BLaER1 (cell line): ENCODE measurements around the gene ZNF536.
A peak's percentile ranks its signal among the peaks of the same experiment; 100 is the strongest.

ENCODE experiments used
- H3K27ac ChIP-seq: shearing (Covaris generic); formaldehyde crosslinking; 2 replicates; pipeline ENCODE4 v1.8.1; 2022
- H3K27me3 ChIP-seq: shearing (Covaris generic); formaldehyde crosslinking; 2 replicates; pipeline ENCODE4 v1.8.1; 2022
- H3K36me3 ChIP-seq: shearing (Covaris generic); formaldehyde crosslinking; 2 replicates; pipeline ENCODE4 v1.8.1; 2022
- H3K4me1 ChIP-seq: shearing (Covaris generic); formaldehyde crosslinking; 2 replicates; pipeline ENCODE4 v1.8.1; 2022
- H3K4me2 ChIP-seq: shearing (Covaris generic); formaldehyde crosslinking; 2 replicates; pipeline ENCODE4 v1.8.1; 2022
- H3K4me3 ChIP-seq: shearing (Covaris generic); formaldehyde crosslinking; 2 replicates; pipeline ENCODE4 v1.8.1; 2022
- H3K9ac ChIP-seq: shearing (Covaris generic); formaldehyde crosslinking; 2 replicates; pipeline ENCODE4 v1.8.1; 2022
- H3K9me3 ChIP-seq: shearing (Covaris generic); formaldehyde crosslinking; 2 replicates; pipeline ENCODE4 v1.8.1; 2022
- H4K20me1 ChIP-seq: shearing (Covaris generic); formaldehyde crosslinking; 2 replicates; pipeline ENCODE4 v1.8.1; 2022
- Cebpa-rat ChIP-seq: shearing (Covaris generic); IDR thresholded peaks from 2 replicates; pipeline ENCODE4 v1.8.1; 2022

Gene ZNF536

GRCh38 chr19:30386551-30387143 is 14.5 kb downstream of the ZNF536 start:
- Histone ChIP-seq H4K20me1 (0 out of 2 replicates have a peak, but pooled peaks cover under 1% of the 10 kb centered on the region), H3K36me3 (no peaks in the 10 kb centered on the region), H3K9ac (no peak overlapping the region), H3K27ac (no peak overlapping the region), H3K27me3 (peaks cover 4% of the 10 kb centered on the region; the same call in 1 of the 2 replicates), H3K4me1 (peaks cover 12% of the 10 kb centered on the region), H3K9me3 (no peaks in the 10 kb centered on the region), H3K4me3 (no peak overlapping the region), H3K4me2 (no peak overlapping the region)
- no peak for TF ChIP-seq Cebpa-rat

DNA sequence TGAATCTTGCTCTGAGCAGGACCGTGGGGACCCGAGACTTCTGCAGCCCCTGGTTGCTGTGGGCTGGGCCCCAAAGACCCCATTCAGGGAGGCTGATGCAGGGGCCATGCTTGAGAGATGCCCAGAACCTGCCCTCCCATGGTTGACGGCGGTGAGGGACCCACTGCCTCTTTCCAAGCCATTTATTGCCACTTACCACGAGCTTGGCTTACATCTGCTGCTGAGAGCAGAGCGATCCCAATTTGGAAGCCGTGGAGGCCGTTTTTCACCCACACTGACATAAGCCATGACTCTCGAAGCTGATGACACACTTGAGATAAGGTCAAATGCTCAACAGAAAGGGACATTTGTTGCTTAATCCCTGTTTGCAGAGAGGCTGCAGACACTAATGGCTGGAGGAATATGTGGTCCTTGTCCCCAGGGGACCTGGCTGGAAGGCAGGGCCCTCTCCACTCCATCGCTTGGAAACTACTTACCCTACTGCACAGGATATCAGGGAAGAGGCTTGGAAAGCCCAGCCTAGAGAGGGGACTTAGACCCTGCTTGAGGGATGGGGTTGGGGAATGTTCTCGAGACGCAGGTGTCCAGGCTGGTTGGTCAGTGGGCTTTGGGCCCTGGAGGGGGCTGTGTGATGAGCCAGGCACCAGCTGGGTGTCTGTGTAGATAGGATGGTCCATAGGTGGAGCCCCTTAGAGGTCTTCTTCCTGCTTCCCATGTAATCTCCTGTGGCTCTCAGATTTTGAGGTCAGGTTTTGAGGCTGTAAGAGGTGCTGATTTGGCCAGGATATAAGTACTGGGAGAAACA is 15.3 kb downstream of the ZNF536 start:
- Histone ChIP-seq H3K9ac (no peak overlapping the region), H3K4me1 (peaks cover 20% of the 10 kb centered on the region), H4K20me1 (0 out of 2 replicates have a peak, but pooled peaks cover 8% of the 10 kb centered on the region), H3K27me3 (peaks cover 4% of the 10 kb centered on the region; the same call in 1 of the 2 replicates), H3K36me3 (no peaks in the 10 kb centered on the region), H3K9me3 (no peaks in the 10 kb centered on the region), H3K4me3 (no peak overlapping the region), H3K4me2 (no peak overlapping the region), H3K27ac (no peak overlapping the region)
- TF ChIP-seq Cebpa-rat, result no peak

GRCh38 chr19:30388327-30388726 is 16.1 kb downstream of the ZNF536 start:
- H4K20me1 ChIP-seq, result 0 out of 2 replicates have a peak, but pooled peaks cover 8% of the 10 kb centered on the region
- no peak overlapping the region for H3K4me2 ChIP-seq
- H3K36me3 ChIP-seq, result no peaks in the 10 kb centered on the region
- H3K4me3 ChIP-seq, result no peak overlapping the region
- no peak overlapping the region for H3K9ac ChIP-seq
- peaks cover 28% of the 10 kb centered on the region for H3K4me1 ChIP-seq
- no peaks in the 10 kb centered on the region for H3K9me3 ChIP-seq
- peaks cover 4% of the 10 kb centered on the region; the same call in 1 of the 2 replicates for H3K27me3 ChIP-seq
- no peak for TF ChIP-seq Cebpa-rat
- H3K27ac ChIP-seq, result no peak overlapping the region

GRCh38 chr19:30388819-30389218 is 16.6 kb downstream of the ZNF536 start:
- peaks cover 31% of the 10 kb centered on the region for H3K4me1 ChIP-seq

DNA sequence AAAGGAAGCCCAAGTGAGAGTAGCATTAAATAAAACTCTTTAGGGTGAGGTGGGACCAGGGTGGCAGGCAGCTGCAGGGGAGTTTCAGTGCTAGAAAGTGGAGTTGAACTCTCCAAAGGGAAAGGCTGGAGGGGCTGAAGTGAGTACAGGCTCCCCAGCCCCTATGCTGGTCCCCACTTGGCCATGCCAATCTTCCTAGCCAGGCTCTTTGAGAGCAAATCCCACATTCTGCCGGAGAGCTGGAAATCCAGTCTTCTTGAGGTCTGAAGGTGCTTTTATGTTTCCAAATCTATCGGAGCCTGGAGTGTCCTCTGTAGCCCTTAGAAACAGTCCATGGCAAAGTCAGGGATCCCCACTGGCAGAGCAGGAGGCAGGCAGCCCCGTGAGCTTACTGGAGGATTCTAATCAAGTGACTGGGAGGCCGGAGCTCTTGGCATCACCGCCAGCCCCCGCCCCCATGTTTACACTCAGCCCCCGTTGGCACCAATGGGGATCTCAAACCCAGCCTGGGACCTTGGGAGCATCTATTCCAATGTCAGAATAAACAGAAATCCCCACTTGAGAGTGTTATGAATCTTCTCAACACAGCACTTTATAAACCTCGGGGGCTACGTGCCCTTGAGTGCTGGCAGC is 18.3 kb downstream of the ZNF536 start:
- Histone ChIP-seq H4K20me1 (0 out of 2 replicates have a peak, but pooled peaks cover 8% of the 10 kb centered on the region), H3K27ac (no peak overlapping the region), H3K9ac (no peak overlapping the region), H3K4me1 (peaks cover 31% of the 10 kb centered on the region), H3K36me3 (no peaks in the 10 kb centered on the region), H3K4me2 (peak overlapping the region; percentile 92), H3K27me3 (peaks cover 4% of the 10 kb centered on the region; the same call in 1 of the 2 replicates), H3K4me3 (no peak overlapping the region), H3K9me3 (no peaks in the 10 kb centered on the region)
- no peak for TF ChIP-seq Cebpa-rat

More at GRCh38 chr19:30388819-30389218, 16.6 kb downstream of the ZNF536 start:
- TF ChIP-seq Cebpa-rat, result no peak
- 0 out of 2 replicates have a peak, but pooled peaks cover 8% of the 10 kb centered on the region for H4K20me1 ChIP-seq
- H3K36me3 ChIP-seq, result no peaks in the 10 kb centered on the region
- no peak overlapping the region for H3K9ac ChIP-seq
- H3K4me2 ChIP-seq, result no peak overlapping the region
- H3K9me3 ChIP-seq, result no peaks in the 10 kb centered on the region
- H3K27ac ChIP-seq, result no peak overlapping the region
- H3K4me3 ChIP-seq, result no peak overlapping the region
- H3K27me3 ChIP-seq, result peaks cover 4% of the 10 kb centered on the region; the same call in 1 of the 2 replicates

GRCh38 chr19:30391052-30391451 is 18.9 kb downstream of the ZNF536 start:
- H3K9ac ChIP-seq, result no peak overlapping the region
- H4K20me1 ChIP-seq, result 0 out of 2 replicates have a peak, but pooled peaks cover 8% of the 10 kb centered on the region
- peak overlapping the region; percentile 92 for H3K4me2 ChIP-seq
- H3K27me3 ChIP-seq, result peaks cover 4% of the 10 kb centered on the region; the same call in 1 of the 2 replicates
- no peak overlapping the region for H3K27ac ChIP-seq
- H3K4me1 ChIP-seq, result peaks cover 31% of the 10 kb centered on the region
- H3K36me3 ChIP-seq, result no peaks in the 10 kb centered on the region
- no peak for TF ChIP-seq Cebpa-rat
- H3K4me3 ChIP-seq, result no peak overlapping the region
- H3K9me3 ChIP-seq, result no peaks in the 10 kb centered on the region

DNA sequence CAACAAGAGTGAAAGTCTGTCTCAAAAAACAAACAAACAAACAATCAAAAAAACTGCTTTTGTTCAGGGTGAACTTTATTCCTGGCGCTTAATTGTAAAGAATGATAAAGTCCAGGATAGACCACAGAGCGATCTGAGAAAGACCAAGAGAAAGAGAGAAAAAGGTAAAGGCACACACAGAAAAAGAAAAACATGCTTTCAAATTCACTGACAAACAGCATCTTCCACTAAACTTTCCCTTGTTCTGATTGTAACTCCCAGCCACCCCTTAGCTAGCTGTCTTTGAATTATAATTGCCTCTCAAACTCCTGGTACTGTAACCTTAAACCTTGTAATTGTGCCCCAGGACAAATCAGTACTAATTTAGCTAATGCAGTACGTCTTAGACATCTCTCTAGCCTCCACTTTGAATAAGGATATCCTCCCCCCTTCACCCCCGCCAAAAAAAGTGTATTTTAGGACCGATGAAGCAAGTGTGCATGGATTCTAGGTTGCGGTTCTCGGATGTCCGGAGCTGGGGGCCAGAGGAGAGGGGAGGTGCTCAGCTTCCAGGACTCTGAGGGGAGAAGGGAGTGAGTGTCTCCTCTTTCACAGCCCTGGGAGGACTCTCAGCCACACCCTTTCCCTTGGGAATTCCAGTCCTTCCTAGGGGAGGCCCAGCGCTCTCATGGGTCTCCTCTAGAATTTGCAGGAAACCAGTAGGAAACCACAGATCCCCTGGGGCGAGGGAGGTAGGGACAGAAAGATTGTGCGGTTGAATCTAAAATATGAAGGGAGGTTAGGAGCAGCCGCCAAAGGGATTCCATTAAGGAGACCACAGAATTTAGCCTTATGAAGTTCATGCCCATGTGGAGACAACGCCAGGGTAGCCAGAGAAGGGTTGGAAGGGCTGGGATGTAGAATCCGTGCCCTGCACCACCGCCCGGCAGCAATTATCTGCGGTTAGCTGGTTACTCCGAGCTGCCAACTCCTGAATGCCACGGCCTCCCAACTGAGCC is 19.7 kb downstream of the ZNF536 start:
- peaks cover 31% of the 10 kb centered on the region for H3K4me1 ChIP-seq
- peak overlapping the region; percentile 92 for H3K4me2 ChIP-seq
- TF ChIP-seq Cebpa-rat, result no peak
- H4K20me1 ChIP-seq, result 0 out of 2 replicates have a peak, but pooled peaks cover 8% of the 10 kb centered on the region
- no peaks in the 10 kb centered on the region for H3K36me3 ChIP-seq
- no peaks in the 10 kb centered on the region for H3K9me3 ChIP-seq
- H3K9ac ChIP-seq, result no peak overlapping the region
- peak overlapping the region; percentile 29; the same call in 1 of the 2 replicates for H3K4me3 ChIP-seq
- peaks cover 4% of the 10 kb centered on the region; the same call in 1 of the 2 replicates for H3K27me3 ChIP-seq
- H3K27ac ChIP-seq, result no peak overlapping the region

- Histone ChIP-seq H4K20me1 (0 out of 2 replicates have a peak, but pooled peaks cover 8% of the 10 kb centered on the region), H3K9ac (no peak overlapping the region), H3K36me3 (no peaks in the 10 kb centered on the region), H3K4me1 (peaks cover 31% of the 10 kb centered on the region), H3K4me3 (no peak overlapping the region), H3K27ac (no peak overlapping the region), H3K4me2 (peak overlapping the region; percentile 92), H3K27me3 (peaks cover 4% of the 10 kb centered on the region; the same call in 1 of the 2 replicates), H3K9me3 (no peaks in the 10 kb centered on the region)
- TF ChIP-seq Cebpa-rat, result no peak
Observed at GRCh38 chr19:30393046-30393445, 20.9 kb downstream of the ZNF536 start.
